GM10266 (cell line): ENCODE data around the gene HOXB4.

ENCODE experiments used
- DNase-seq: peaks from one replicate; pipeline ENCODE4 v3.0.0; 2012; ENCODE audit errors: extremely low spot score
- TF ChIP-seq, protein P1 (sequence below): IDR thresholded peaks from 2 replicates; pipeline ENCODE4 v1.5.1; 2012; ENCODE audit warnings: mild to moderate bottlenecking, low read depth; ENCODE audit not compliant: control insufficient read depth, insufficient read depth; ENCODE audit errors: missing control alignments

The HOXB4 gene

DNA sequence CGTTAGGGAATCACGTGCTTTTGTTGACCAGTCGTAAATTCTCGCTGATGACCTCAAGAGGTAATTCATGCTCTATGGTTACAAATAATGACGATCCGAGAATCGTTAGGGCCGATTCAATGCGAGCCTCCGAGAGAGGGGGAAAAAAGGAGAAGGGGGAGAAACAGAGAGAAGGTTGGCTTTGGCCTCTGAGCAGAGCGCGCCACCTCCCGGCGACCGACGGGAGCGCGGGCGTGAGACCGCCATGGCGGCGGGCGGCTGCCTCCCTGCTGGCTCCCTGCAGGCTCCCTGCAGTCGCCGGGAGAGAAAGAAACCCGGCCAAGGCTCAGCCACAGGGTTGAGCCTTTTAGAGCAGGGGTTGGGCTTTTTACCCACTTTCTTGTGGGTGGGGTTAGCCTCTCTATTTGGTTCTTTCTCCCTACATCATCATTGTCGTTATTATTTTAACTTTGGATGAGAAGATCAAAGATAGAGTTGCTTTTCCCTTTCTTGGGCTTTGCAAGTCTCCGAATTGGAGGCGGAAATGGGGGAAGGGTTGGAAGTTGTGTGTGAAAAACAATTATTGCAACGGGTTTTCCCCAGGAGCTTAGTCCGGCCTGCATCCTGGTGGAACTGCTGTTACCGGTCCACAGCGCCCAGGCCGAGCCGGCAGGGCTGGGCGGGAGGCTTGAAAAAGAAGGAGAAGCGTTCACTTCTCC, 15.8 kb upstream of the HOXB4 start:
- DNase-seq = peak; percentile 93
- TF ChIP-seq, protein P1, sequence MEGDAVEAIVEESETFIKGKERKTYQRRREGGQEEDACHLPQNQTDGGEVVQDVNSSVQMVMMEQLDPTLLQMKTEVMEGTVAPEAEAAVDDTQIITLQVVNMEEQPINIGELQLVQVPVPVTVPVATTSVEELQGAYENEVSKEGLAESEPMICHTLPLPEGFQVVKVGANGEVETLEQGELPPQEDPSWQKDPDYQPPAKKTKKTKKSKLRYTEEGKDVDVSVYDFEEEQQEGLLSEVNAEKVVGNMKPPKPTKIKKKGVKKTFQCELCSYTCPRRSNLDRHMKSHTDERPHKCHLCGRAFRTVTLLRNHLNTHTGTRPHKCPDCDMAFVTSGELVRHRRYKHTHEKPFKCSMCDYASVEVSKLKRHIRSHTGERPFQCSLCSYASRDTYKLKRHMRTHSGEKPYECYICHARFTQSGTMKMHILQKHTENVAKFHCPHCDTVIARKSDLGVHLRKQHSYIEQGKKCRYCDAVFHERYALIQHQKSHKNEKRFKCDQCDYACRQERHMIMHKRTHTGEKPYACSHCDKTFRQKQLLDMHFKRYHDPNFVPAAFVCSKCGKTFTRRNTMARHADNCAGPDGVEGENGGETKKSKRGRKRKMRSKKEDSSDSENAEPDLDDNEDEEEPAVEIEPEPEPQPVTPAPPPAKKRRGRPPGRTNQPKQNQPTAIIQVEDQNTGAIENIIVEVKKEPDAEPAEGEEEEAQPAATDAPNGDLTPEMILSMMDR = peak; percentile 96

DNA sequence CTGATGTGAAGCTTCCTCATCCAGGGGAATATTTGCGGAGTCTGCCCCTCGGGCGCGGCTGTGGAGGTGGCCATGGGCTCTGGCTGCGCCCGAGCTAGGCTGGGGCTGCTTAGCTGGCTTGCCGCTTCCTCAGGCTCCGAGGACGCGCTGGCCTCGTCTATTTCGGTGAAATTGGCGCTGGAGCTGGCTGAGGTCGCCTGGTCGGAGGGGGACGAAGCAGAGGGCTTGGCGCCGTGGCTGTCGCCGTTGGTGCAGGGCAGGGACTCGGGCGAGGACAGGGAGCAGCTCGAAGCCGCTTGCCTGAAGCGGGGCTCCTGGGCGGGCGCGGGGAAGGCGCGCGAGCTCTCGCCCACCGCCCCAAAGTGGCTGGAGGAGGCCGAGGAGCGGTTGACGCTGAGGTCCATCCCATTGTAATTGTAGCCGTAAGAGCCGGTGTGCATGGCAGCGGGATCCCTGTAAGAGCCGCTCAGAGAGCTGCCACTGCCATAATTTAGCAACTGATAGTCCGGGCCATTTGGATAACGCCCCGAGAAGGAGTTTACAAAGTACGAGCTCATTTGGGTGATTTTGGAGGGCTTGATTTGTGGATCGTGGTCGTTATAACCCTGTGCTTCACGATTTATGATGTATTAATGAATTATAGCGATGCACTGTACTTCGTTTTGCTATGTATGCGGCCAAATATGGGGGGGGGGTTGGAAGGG, 15.1 kb upstream of the HOXB4 start, which contains the start of gene HOXB5:
HOXB5 (minus strand) TSS at position 654 of the 704 bp plus-strand sequence; CDS start at position 557, 97 bp downstream.
- TF ChIP-seq, protein P1 = no peak
- DNase-seq = no peak

DNA sequence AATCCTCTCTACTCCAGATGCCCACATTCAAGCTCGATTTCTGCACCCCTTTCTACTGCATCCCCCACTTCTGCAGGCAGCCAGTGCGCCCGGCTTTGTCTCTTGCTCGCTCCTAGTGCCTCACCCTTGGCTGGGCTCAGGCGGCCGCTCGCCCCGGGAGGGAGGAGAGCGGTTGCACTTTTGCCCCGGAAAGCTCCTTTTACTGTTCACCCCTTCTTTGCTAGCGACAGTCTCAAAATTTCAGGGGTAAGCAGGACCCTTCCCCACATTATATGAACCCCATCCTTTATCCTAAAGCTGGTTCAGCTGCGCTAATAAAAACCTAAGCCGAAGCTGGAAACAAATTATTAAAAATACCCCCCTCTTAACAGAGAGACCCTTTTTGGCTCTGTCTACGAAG, 14.4 kb upstream of the HOXB4 start:
- TF ChIP-seq, protein P1 = no peak
- no peak for DNase-seq

DNA sequence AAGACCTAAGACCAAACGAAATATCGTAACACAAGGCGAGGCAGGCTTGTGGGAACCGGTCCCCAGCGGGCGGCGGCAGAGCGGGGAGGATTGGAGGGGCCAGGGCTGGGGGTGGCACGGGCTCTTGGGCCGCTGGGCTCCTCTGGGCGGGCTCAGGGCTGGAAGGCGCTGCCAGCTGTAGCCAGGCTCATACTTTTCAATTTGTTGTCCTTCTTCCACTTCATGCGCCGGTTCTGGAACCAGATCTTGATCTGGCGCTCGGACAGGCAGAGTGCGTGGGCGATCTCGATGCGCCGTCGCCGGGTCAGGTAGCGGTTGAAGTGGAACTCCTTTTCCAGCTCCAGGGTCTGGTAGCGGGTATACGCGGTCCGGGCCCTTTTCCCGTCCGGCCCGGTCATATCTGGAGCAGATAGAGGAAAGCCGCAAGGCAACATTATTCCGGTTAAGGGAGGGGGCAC, 13.9 kb upstream of the HOXB4 start:
- TF ChIP-seq, protein P1 = no peak

DNA sequence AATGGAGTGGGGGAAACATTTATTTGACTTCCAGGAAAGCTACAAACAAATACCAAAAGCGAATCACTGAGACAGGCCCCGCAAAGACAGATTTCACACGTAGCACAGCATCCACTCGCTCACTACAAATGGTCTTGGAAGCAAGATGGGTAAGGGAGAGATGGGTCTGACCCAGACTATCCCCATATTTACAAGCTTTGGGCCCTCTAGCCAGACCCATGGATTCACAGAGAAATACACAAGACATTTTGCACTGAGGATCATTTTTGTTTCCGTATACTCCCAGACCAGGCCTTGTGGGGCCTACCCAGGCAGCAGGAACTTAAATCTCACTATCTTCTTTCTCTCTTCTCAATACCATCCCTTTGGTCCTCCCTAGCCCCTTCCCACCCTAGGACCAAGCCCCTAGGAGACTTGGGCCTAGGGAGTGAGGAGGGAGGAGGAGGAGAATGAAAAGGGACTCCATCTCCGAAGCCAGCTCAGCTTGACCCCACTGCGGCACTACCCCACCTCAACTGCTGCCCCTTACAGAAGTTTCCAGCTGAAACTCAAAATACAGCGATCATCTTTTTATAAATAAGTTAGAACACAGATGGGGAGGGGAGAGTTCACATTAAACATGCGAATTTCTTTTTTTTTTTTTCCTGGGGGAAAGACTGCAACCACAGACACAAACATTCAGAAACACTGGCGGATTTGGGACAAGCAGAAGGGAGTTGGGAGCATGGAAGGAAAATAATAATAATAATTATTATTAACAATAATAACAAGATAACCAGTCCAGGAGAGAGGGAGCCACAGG, 13.3 kb upstream of the HOXB4 start:
- TF ChIP-seq, protein P1 = no peak
- DNase-seq = no peak

More for the DNA sequence above, 13.9 kb upstream of the HOXB4 start:
- no peak for DNase-seq

DNA sequence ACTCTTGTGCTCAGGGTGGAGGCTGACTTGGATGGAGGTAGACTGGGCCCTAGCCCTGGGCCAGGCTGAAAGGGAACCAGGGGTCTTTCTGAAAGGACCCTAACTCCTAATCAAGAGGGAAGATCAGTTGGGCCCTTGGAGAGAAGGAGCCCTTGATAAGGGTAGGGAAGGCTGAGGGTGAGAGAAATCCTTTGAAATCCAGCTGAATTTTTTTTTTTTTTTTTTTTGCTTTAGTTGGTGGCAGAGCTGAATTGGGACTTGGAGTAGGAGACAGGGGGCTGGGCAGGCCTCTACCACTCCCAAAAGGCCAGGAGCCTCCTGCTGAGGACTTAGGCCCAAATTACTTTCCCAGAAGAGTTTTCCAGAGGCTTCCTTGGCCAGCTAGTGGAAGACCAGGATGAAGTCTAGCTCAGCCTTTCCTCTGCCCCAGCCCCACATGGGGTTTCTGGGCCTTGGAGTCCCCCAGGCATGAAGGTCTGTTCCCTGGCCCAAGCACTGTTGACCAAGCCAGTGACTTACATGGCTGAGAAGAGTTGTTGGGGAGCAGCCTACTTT, 12.5 kb upstream of the HOXB4 start:
- DNase-seq = no peak
- TF ChIP-seq, protein P1 = no peak
